HepG2 (cell line): ENCODE results near the gene MED12. TPM values are rescaled to one million over a fixed set of nuclear protein-coding genes. Genes with fewer than 3 reads are reported as not detected.

Experiments used
- ATAC-seq: fragments of 200-7000 bp; cut with Tn5 transposase; 3 replicates; pipeline ENCODE4 v1.9.1; 2020; ENCODE audit warnings: mild to moderate bottlenecking, moderate library complexity
- BruUV-seq: library from RNA; stranded (reverse); fragments of 400-500 nt; replicated peaks from 2 replicates; lab custom pipeline; 2021; lab: Mats Ljungman, UMichigan
- CTCF ChIA-PET: fragments of 300-600 bp; formaldehyde crosslinking; extraction: SDS; loops from one replicate; lab custom pipeline; 2021; ENCODE audit warnings: low total read pairs, inconsistent platforms, low intra/inter-chr PET ratio; lab: Yijun Ruan, JAX
- POLR2A ChIA-PET: fragments of 350-600 bp; sonication (Branson Sonifier 250); formaldehyde crosslinking; loops from one replicate; lab custom pipeline; 2020; ENCODE audit warnings: antibody characterized with exemption, inconsistent platforms; lab: Yijun Ruan, JAX
- DNase-seq: peaks from one replicate; pipeline ENCODE4 v3.0.0-alpha.2; 2015; ENCODE audit warnings: low spot score
- FAIRE-seq: peaks from 3 replicates; lab custom pipeline; 2011; peaks lifted over from hg19 to GRCh38; lab: Jason Lieb, UNC
- H2AFZ ChIP-seq: one replicate; pipeline ENCODE4 v1.6.1; 2011; ENCODE audit warnings: low read length, inconsistent platforms
- H3K27ac ChIP-seq: fragments of 300-600 bp; 3 replicates; pipeline ENCODE4 v1.8.0; 2011; ENCODE audit warnings: mixed run types, mild to moderate bottlenecking, mixed read lengths, low read length, inconsistent platforms; ENCODE audit not compliant: insufficient read depth; ENCODE audit errors: extremely low read length
- H3K27me3 ChIP-seq, 2 experiments: fragments of 200-600 bp in 1 of 2; 2 replicates in 1 of 2; 3 replicates in 1 of 2; pipeline versions ENCODE4 v1.6.0 to v1.8.0; 2011; ENCODE audit warnings: low read length in 2 of 2, mild to moderate bottlenecking in 2 of 2, moderate library complexity in 2 of 2, inconsistent platforms in 1 of 2; ENCODE audit not compliant: insufficient read depth in 2 of 2, control insufficient read depth in 1 of 2
- H3K36me3 ChIP-seq, 2 experiments: fragments of 200-600 bp in 1 of 2; replicated peaks in 1 of 2; 2 replicates in 1 of 2; 3 replicates in 1 of 2; pipeline versions ENCODE4 v1.5.1 to v1.8.0; 2011; ENCODE audit warnings: low read length in 2 of 2, inconsistent platforms in 1 of 2; ENCODE audit not compliant: insufficient read depth in 2 of 2, control insufficient read depth in 1 of 2
- H3K4me1 ChIP-seq: 2 replicates; pipeline ENCODE4 v1.5.1; 2012; ENCODE audit warnings: low read length, inconsistent platforms; ENCODE audit not compliant: insufficient read depth
- H3K4me2 ChIP-seq: 2 replicates; pipeline ENCODE4 v1.6.0; 2011; ENCODE audit warnings: low read depth, low read length, inconsistent platforms
- H3K4me3 ChIP-seq, 3 experiments: fragments of 200-600 bp in 1 of 3; sonication (generic), shearing (Covaris generic) in 1 of 3; replicated peaks in 1 of 3; 2 replicates each; pipeline ENCODE4 v1.5.1; 2011 to 2016; ENCODE audit warnings: low read length in 3 of 3, inconsistent platforms in 2 of 3, low read depth in 2 of 3, mild to moderate bottlenecking in 2 of 3, control low read depth in 1 of 3, mixed read lengths in 1 of 3; ENCODE audit not compliant: insufficient read depth in 1 of 3
- H3K79me2 ChIP-seq: one replicate; pipeline ENCODE4 v1.6.1; 2011; ENCODE audit warnings: low read length, inconsistent platforms; ENCODE audit not compliant: insufficient read depth
- H3K9ac ChIP-seq: 2 replicates; pipeline ENCODE4 v1.6.0; 2011; ENCODE audit warnings: mild to moderate bottlenecking, low read depth, low read length, inconsistent platforms; ENCODE audit not compliant: insufficient read depth
- H3K9me3 ChIP-seq: 2 replicates; pipeline ENCODE4 v1.5.1; 2012; ENCODE audit warnings: mild to moderate bottlenecking, low read length
- H4K20me1 ChIP-seq: 2 replicates; pipeline ENCODE4 v1.6.0; 2011; ENCODE audit warnings: inconsistent platforms, mild to moderate bottlenecking, low read length, moderate library complexity; ENCODE audit not compliant: insufficient read depth
- ATF7 ChIP-seq, 2 experiments: fragments of 450-650 bp in 1 of 2; sonication (generic) in 1 of 2; formaldehyde crosslinking in 1 of 2; IDR thresholded peaks; 2 replicates each; pipeline versions ENCODE4 v1.4.0 to v1.6.1; 2016 to 2020; ENCODE audit warnings: antibody characterized with exemption in 1 of 2, mild to moderate bottlenecking in 1 of 2, missing genetic modification reagents in 1 of 2
- CREB1 ChIP-seq, 2 experiments: fragments of 450-650 bp in 1 of 2; IDR thresholded peaks; 2 replicates each; pipeline ENCODE4 v1.6.1; 2016 to 2017; ENCODE audit warnings: control low read depth in 1 of 2, mild to moderate bottlenecking in 1 of 2, missing compliant biosample characterization in 1 of 2, missing genetic modification characterization in 1 of 2
- DR1 ChIP-seq: sonication (generic); formaldehyde crosslinking; IDR thresholded peaks from 2 replicates; pipeline ENCODE4 v1.8.0; 2021; ENCODE audit warnings: mild to moderate bottlenecking, missing genetic modification reagents, inconsistent platforms
- EP300 ChIP-seq, 3 experiments: sonication (generic) in 1 of 3; formaldehyde crosslinking in 1 of 3; IDR thresholded peaks; 2 replicates each; pipeline versions ENCODE4 v1.5.1 to v1.6.1; 2011 to 2020; ENCODE audit warnings: low read depth in 2 of 3, low read length in 2 of 3, borderline replicate concordance in 1 of 3, improper control_type of control experiment in 1 of 3, mild to moderate bottlenecking in 1 of 3, missing genetic modification reagents in 1 of 3, moderate library complexity in 1 of 3
- MEF2D ChIP-seq: sonication (generic); formaldehyde crosslinking; IDR thresholded peaks from 2 replicates; pipeline ENCODE4 v1.5.1; 2020; ENCODE audit warnings: mild to moderate bottlenecking, missing genetic modification reagents
- REL ChIP-seq: sonication (generic); formaldehyde crosslinking; conservative IDR thresholded peaks from 2 replicates; pipeline ENCODE4 v1.8.0; 2022; ENCODE audit warnings: mild to moderate bottlenecking, missing genetic modification reagents, moderate library complexity
- SMYD3 ChIP-seq: sonication (generic); formaldehyde crosslinking; IDR thresholded peaks from 2 replicates; pipeline ENCODE4 v1.8.1; 2023; ENCODE audit warnings: mild to moderate bottlenecking, missing genetic modification reagents
- ZNF251 ChIP-seq: sonication (generic); formaldehyde crosslinking; IDR thresholded peaks from 2 replicates; pipeline ENCODE4 v1.9.0; 2021; ENCODE audit warnings: mild to moderate bottlenecking, missing genetic modification reagents
- ZNF615 ChIP-seq: sonication (generic); formaldehyde crosslinking; IDR thresholded peaks from 2 replicates; pipeline ENCODE4 v1.5.0; 2020; ENCODE audit warnings: mild to moderate bottlenecking, missing genetic modification reagents, borderline replicate concordance
- whole genome bisulfite sequencing: methylation state at CpG from one replicate; pipeline ENCODE4 v1.1.6; 2017; ENCODE audit warnings: low lambda C conversion rate; 5-methylcytosine and 5-hydroxymethylcytosine counted together
- in situ Hi-C: cut with HindIII; loops from 2 replicates; pipeline ENCODE4 v1.10.0; 2017; ENCODE audit warnings: low pct_unique_long_range_greater_than_20kb; ENCODE audit not compliant: extremely low pct_ligation_motif_present
- intact Hi-C: fragments of 100-400 bp; cut with micrococcal nuclease; formaldehyde crosslinking; loops from one replicate; pipeline ENCODE4 v1.10.0; 2022; ENCODE audit not compliant: unreplicated experiment
- polyA plus RNA-seq, 8 experiments: library from polyadenylated mRNA; depleted of rRNA in 3 of 8; stranded (reverse) in 7 of 8; unstranded in 1 of 8; fragments of >200 nt; fragmentation: Illumina TruSeq in 4 of 8; extraction: Trizol in 4 of 8; gene quantifications; 2 replicates each; pipeline versions ENCODE4 v1.2.1 to v1.2.3, GENCODE V29; 2011 to 2016; ENCODE audit warnings: low read depth in 4 of 8, missing spikeins in 1 of 8, mixed read lengths in 1 of 8; ENCODE audit not compliant: insufficient read depth in 1 of 8
- total RNA-seq, 5 experiments: library from RNA; depleted of rRNA; stranded (reverse); fragments of >200 nt; fragmentation: Illumina TruSeq; extraction: Trizol; gene quantifications; 2 replicates each; pipeline ENCODE4 v1.2.3, GENCODE V29; 2016; ENCODE audit warnings: low read depth in 1 of 5
- TF ChIP-seq, protein P1 (sequence below): IDR thresholded peaks from 2 replicates; pipeline ENCODE4 v1.6.1; 2016; ENCODE audit warnings: missing genetic modification reagents, missing compliant biosample characterization

Gene MED12
- total and polyA plus RNA-seq, 2 of the 13 experiments (the other 11 are each of a cell fraction or from before 2014, with no cell fraction given), result 9.4 to 15.0 TPM

DNA sequence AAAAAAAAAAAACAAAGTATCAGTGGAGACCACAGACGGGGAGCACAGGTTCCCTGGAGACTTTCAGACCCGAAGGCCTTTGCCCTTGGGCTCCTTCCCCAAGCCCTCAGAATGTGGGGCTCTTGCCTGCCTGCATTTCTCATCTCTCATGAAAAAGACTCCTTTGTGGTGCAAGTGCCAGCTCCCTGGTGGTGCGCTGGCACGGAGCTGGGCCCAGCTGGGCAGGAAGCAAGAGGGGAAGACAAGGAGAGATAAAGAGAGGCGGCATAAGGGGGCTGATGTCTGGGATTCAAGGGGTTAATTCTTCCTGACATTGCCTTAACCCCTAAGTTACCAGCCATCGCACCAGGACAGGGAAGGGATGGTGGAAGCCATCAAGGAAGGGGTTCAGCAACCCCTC lies 48.1 kb downstream of the MED12 start:
- Histone ChIP-seq H3K9me3 (no peaks in the 10 kb centered on the region), H4K20me1 (no peaks in the 10 kb centered on the region), H3K9ac (no peak overlapping the region), H3K36me3 (no peaks in the 10 kb centered on the region), H3K4me3 (no peak overlapping the region), H3K4me2 (no peak overlapping the region), H3K27ac (no peak overlapping the region), H3K27me3 (no peaks in the 10 kb centered on the region), H3K79me2 (no peaks in the 10 kb centered on the region), H3K4me1 (0 out of 2 replicates have a peak, but pooled peaks cover 14% of the 10 kb centered on the region), H2AFZ (no peak overlapping the region)
- TF ChIP-seq EP300 (IDR thresholded peaks at IDR 0.05; ENCODE audit: low read depth in 2 of 2, low read length in 2 of 2) (no peak), EP300 (CRISPR knock-in tag; IDR thresholded peaks at IDR 0.05; ENCODE audit: borderline replicate concordance) (no peak), DR1 (CRISPR knock-in tag) (no peak), ZNF251 (CRISPR knock-in tag) (no peak), REL (CRISPR knock-in tag) (no peak), MEF2D (CRISPR knock-in tag) (no peak), ZNF615 (CRISPR knock-in tag) (no peak)
- POLR2A ChIA-PET, result no interaction called here
- ATAC-seq, result no peak
- 43% methylated on average over 6 of the region's 6 CpGs for WGBS
- DNase-seq, result no peak
- intact Hi-C loops, result no loop called here
- in situ Hi-C loops, result no loop called here
- no TSS peak for BruUV-seq
- CTCF ChIA-PET, result no interaction called here
- FAIRE-seq, result no peak

DNA sequence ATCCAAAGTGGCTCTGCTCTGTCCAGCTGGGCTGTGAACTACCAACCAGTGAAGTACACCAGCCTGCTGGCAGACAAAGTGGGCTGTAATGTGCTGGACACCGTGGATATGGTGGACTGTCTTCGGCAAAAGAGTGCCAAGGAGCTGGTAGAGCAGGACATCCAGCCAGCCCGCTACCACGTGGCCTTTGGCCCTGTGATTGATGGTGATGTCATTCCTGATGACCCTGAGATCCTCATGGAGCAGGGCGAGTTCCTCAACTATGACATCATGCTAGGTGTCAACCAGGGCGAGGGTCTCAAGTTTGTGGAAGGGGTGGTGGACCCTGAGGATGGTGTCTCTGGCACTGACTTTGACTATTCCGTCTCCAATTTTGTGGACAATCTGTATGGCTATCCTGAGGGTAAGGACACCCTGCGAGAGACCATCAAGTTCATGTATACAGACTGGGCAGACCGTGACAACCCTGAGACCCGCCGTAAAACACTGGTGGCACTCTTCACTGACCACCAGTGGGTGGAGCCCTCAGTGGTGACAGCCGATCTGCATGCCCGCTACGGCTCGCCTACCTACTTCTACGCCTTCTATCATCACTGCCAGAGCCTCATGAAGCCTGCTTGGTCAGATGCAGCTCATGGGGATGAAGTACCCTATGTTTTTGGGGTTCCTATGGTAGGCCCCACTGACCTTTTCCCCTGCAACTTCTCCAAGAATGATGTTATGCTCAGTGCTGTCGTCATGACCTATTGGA lies 48.8 kb downstream of the MED12 start:
- Histone ChIP-seq H3K4me2 (no peak overlapping the region), H3K9ac (no peak overlapping the region), H2AFZ (no peak overlapping the region), H3K4me1 (0 out of 2 replicates have a peak, but pooled peaks cover 18% of the 10 kb centered on the region), H3K9me3 (no peaks in the 10 kb centered on the region), H3K79me2 (no peaks in the 10 kb centered on the region), H3K27me3 (no peaks in the 10 kb centered on the region), H3K4me3 (no peak overlapping the region), H3K27ac (no peak overlapping the region), H4K20me1 (no peaks in the 10 kb centered on the region), H3K36me3 (no peaks in the 10 kb centered on the region)
- no TSS peak for BruUV-seq
- POLR2A ChIA-PET, result no interaction called here
- intact Hi-C loops, result no loop called here
- WGBS, result 20% methylated on average over 2 of the region's 17 CpGs
- in situ Hi-C loops, result no loop called here
- ATAC-seq (no peak), FAIRE-seq (no peak), DNase-seq (no peak)
- CTCF ChIA-PET, result no interaction called here
- peak; percentile 77 for TF ChIP-seq ATF7 (IDR thresholded peaks at IDR 0.05)
- TF ChIP-seq ATF7 (CRISPR knock-in tag; IDR thresholded peaks at IDR 0.05), result no peak
- peak; percentile 51; the same call in 1 of the 2 replicates for TF ChIP-seq CREB1 (IDR thresholded peaks at IDR 0.05)
- no peak for TF ChIP-seq CREB1 (CRISPR knock-in tag; IDR thresholded peaks at IDR 0.05)
- TF ChIP-seq, protein P1, sequence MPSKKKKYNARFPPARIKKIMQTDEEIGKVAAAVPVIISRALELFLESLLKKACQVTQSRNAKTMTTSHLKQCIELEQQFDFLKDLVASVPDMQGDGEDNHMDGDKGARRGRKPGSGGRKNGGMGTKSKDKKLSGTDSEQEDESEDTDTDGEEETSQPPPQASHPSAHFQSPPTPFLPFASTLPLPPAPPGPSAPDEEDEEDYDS (CRISPR knock-in tag), result no peak
- no peak for TF ChIP-seq SMYD3 (CRISPR knock-in tag)
